ENCODE results near the gene NAGPA.

DNA sequence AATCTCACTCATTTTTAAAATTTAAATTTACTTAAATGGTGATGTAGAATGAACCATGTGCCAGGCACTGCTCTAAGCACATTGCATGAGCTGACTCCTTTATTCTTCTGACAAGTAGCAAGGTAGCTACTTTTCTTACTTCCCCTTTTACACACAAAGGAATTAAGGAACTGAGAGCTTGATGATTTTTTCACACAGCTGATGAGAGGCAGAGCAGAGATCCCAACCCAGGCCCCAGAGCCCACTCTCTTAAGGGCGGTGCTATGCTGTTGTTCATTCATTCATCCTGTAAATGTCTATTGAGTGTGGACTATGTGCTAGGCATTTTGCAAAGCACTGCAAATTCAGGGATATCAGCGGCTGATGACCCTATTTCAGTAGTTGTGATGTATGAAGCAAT, 57.7 kb downstream of the NAGPA start:
- TF ChIP-seq, protein P1, sequence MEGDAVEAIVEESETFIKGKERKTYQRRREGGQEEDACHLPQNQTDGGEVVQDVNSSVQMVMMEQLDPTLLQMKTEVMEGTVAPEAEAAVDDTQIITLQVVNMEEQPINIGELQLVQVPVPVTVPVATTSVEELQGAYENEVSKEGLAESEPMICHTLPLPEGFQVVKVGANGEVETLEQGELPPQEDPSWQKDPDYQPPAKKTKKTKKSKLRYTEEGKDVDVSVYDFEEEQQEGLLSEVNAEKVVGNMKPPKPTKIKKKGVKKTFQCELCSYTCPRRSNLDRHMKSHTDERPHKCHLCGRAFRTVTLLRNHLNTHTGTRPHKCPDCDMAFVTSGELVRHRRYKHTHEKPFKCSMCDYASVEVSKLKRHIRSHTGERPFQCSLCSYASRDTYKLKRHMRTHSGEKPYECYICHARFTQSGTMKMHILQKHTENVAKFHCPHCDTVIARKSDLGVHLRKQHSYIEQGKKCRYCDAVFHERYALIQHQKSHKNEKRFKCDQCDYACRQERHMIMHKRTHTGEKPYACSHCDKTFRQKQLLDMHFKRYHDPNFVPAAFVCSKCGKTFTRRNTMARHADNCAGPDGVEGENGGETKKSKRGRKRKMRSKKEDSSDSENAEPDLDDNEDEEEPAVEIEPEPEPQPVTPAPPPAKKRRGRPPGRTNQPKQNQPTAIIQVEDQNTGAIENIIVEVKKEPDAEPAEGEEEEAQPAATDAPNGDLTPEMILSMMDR (IDR thresholded peaks at IDR 0.05), result no peak
- TF ChIP-seq EP300 (IDR thresholded peaks at IDR 0.05; ENCODE audit: borderline replicate concordance in 1 of 2, low read depth in 1 of 2, low read length in 1 of 2) (no peak), FOSL2 (IDR thresholded peaks at IDR 0.05; ENCODE audit: borderline replicate concordance, low read depth) (no peak), RAD21 (IDR thresholded peaks at IDR 0.05; ENCODE audit: low read length) (no peak), CHD2 (IDR thresholded peaks at IDR 0.05; ENCODE audit: low read length, partially characterized antibody) (no peak), FOXM1 (IDR thresholded peaks at IDR 0.05; ENCODE audit: low read depth) (no peak), GABPA (IDR thresholded peaks at IDR 0.05; ENCODE audit: low read depth) (no peak), TAF1 (IDR thresholded peaks at IDR 0.05; ENCODE audit: borderline replicate concordance, low read depth, low read length) (no peak), YY1 (IDR thresholded peaks at IDR 0.05; ENCODE audit: low read depth) (no peak), TEAD4 (IDR thresholded peaks at IDR 0.05; ENCODE audit: borderline replicate concordance, insufficient read depth) (no peak), SMC3 (IDR thresholded peaks at IDR 0.05; ENCODE audit: low read depth, low read length) (no peak), RCOR1 (IDR thresholded peaks at IDR 0.05; ENCODE audit: low read length) (no peak)
- TF ChIP-seq, protein P2, sequence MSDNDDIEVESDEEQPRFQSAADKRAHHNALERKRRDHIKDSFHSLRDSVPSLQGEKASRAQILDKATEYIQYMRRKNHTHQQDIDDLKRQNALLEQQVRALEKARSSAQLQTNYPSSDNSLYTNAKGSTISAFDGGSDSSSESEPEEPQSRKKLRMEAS (IDR thresholded peaks at IDR 0.05; ENCODE audit: low read depth), result no peak
- TF ChIP-seq, protein P3, sequence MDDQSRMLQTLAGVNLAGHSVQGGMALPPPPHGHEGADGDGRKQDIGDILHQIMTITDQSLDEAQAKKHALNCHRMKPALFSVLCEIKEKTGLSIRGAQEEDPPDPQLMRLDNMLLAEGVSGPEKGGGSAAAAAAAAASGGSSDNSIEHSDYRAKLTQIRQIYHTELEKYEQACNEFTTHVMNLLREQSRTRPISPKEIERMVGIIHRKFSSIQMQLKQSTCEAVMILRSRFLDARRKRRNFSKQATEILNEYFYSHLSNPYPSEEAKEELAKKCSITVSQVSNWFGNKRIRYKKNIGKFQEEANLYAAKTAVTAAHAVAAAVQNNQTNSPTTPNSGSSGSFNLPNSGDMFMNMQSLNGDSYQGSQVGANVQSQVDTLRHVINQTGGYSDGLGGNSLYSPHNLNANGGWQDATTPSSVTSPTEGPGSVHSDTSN (IDR thresholded peaks at IDR 0.05), result no peak

All from SK-N-SH (cell line).